Lower leg skin (tissue), 3 donors: ENCODE data around the gene RPS29.

ENCODE experiments used
- POLR2A ChIP-seq, 2 donors: fragments of 450-650 bp; IDR thresholded peaks; one replicate each; pipeline ENCODE4 v1.6.1; 2016 to 2017; ENCODE audit warnings: antibody characterized with exemption in 2 of 2, mild to moderate bottlenecking in 1 of 2, moderate library complexity in 1 of 2
- TF ChIP-seq, protein P1 (sequence below), 3 donors: fragments of 450-650 bp; IDR thresholded peaks; one replicate each; pipeline ENCODE4 v1.5.1; 2016; ENCODE audit warnings: antibody characterized with exemption in 3 of 3, mild to moderate bottlenecking in 3 of 3, moderate library complexity in 2 of 3

DNA sequence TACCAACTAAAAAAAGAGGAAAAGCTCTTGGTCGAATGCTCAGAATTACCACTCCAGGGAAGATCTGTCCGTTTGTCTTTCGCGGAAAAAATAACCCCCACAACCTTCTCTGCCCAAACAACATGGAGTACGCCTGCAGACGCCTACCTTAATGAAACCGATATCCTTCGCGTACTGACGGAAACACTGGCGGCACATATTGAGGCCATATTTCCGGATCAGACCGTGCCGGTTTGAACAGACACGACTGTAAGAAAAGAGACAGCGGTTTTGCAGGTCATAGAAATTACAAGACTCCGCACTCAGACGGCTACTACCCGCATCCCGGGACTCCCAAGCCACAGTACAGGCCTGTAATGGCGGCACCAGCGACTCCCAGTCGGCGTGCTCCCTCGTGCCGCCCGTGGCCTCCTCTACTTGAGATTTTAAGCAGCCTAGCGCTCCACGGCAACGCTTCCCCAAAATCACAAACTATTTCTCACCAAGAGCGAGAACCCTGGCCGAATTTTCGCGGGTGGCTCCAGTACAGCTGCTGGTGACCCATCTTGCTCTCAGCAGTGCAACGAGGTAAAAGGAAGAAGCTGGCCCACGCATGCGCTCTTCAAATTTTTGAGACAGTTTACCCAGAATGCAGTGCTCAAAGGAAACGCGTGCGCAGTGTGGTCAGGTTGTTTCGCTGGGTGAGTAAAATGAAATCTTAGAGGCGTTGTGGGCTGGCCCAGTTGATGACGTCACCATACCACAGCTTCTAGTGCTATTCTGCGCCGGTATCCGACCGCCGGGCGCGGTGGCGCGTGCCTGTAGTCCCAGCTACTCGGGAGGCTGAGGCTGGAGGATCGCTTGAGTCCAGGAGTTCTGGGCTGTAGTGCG, at the start of gene RPS29:
- TF ChIP-seq, protein P1, sequence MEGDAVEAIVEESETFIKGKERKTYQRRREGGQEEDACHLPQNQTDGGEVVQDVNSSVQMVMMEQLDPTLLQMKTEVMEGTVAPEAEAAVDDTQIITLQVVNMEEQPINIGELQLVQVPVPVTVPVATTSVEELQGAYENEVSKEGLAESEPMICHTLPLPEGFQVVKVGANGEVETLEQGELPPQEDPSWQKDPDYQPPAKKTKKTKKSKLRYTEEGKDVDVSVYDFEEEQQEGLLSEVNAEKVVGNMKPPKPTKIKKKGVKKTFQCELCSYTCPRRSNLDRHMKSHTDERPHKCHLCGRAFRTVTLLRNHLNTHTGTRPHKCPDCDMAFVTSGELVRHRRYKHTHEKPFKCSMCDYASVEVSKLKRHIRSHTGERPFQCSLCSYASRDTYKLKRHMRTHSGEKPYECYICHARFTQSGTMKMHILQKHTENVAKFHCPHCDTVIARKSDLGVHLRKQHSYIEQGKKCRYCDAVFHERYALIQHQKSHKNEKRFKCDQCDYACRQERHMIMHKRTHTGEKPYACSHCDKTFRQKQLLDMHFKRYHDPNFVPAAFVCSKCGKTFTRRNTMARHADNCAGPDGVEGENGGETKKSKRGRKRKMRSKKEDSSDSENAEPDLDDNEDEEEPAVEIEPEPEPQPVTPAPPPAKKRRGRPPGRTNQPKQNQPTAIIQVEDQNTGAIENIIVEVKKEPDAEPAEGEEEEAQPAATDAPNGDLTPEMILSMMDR (IDR thresholded peaks at IDR 0.05): no peak
- TF ChIP-seq POLR2A (IDR thresholded peaks at IDR 0.05): peak in 1 of 2 donors; percentile 42
